Common myeloid progenitor, CD34-positive (primary cell): Measurements from ENCODE around the gene DPF3.

Source experiments
- CTCF ChIA-PET: fragments of 350-600 bp; sonication (Branson Sonifier 250); formaldehyde crosslinking; loops from one replicate; lab custom pipeline; 2021; ENCODE audit warnings: antibody characterized with exemption; lab: Charles Lee
- POLR2A ChIA-PET: fragments of 350-600 bp; sonication (Branson Sonifier 250); formaldehyde crosslinking; loops from one replicate; lab custom pipeline; 2021; ENCODE audit warnings: antibody characterized with exemption; lab: Charles Lee
- DNase-seq, 3 donors: peaks; one replicate each; pipeline versions ENCODE4 v3.0.0 to v3.0.0-alpha.2; 2013
- H3K27ac ChIP-seq, 2 experiments: 1 replicate in 1 of 2; 2 replicates in 1 of 2; pipeline ENCODE4 v1.7.0; 2013; ENCODE audit warnings: inconsistent platforms in 2 of 2, low read length in 2 of 2, mild to moderate bottlenecking in 2 of 2, low read depth in 1 of 2, moderate library complexity in 1 of 2; ENCODE audit not compliant: severe bottlenecking in 2 of 2, insufficient read depth in 1 of 2, poor library complexity in 1 of 2
- H3K27me3 ChIP-seq, 5 experiments: replicated peaks in 2 of 5; 1 replicate in 3 of 5; 2 replicates in 2 of 5; pipeline versions ENCODE4 v1.6.1 to v1.7.0; 2013; ENCODE audit warnings: low read length in 4 of 5, mild to moderate bottlenecking in 2 of 5, moderate library complexity in 2 of 5, inconsistent platforms in 1 of 5; ENCODE audit not compliant: insufficient read depth in 5 of 5, control insufficient read depth in 4 of 5
- H3K36me3 ChIP-seq, 4 experiments: 1 replicate in 2 of 4; 2 replicates in 2 of 4; pipeline versions ENCODE4 v1.6.1 to v1.7.0; 2013; ENCODE audit warnings: low read length in 3 of 4, control low read depth in 1 of 4, mild to moderate bottlenecking in 1 of 4; ENCODE audit not compliant: control insufficient read depth in 4 of 4, insufficient read depth in 4 of 4
- H3K4me1 ChIP-seq, 4 experiments: 1 replicate in 3 of 4; 2 replicates in 1 of 4; pipeline versions ENCODE4 v1.6.1 to v1.7.1; 2013; ENCODE audit warnings: low read length in 3 of 4, mild to moderate bottlenecking in 3 of 4, control low read depth in 1 of 4, inconsistent platforms in 1 of 4, moderate library complexity in 1 of 4; ENCODE audit not compliant: control insufficient read depth in 4 of 4, insufficient read depth in 4 of 4; ENCODE audit errors: control extremely low read depth in 1 of 4
- H3K4me3 ChIP-seq, 7 experiments: 1 replicate in 4 of 7; 2 replicates in 3 of 7; pipeline versions ENCODE4 v1.5.1 to v1.7.0; 2013; ENCODE audit warnings: mild to moderate bottlenecking in 7 of 7, low read length in 6 of 7, moderate library complexity in 6 of 7, inconsistent platforms in 2 of 7, low read depth in 2 of 7, control low read depth in 1 of 7; ENCODE audit not compliant: insufficient read depth in 4 of 7, control insufficient read depth in 1 of 7; ENCODE audit errors: extremely low read depth in 1 of 7
- H3K9me3 ChIP-seq, 5 experiments: 1 replicate in 4 of 5; 2 replicates in 1 of 5; pipeline versions ENCODE4 v1.6.1 to v1.7.1; 2013; ENCODE audit warnings: low read length in 4 of 5, mild to moderate bottlenecking in 2 of 5, inconsistent platforms in 1 of 5, low read depth in 1 of 5, moderate library complexity in 1 of 5; ENCODE audit not compliant: control insufficient read depth in 4 of 5, insufficient read depth in 2 of 5; ENCODE audit errors: control extremely low read depth in 1 of 5
- WGBS: methylation state at CpG from one replicate; pipeline ENCODE4 v1.1.5; 2013; ENCODE audit not compliant: insufficient coverage; 5-methylcytosine and 5-hydroxymethylcytosine counted together

Gene DPF3

GRCh38 chr14:72683787-72684186 is 210.1 kb downstream of the DPF3 start:
- Histone ChIP-seq H3K27me3 (peaks cover 0 to 27% (median 7%) of the 10 kb centered on the region in 5 experiments), H3K27ac (no peak overlapping the region), H3K9me3 (no peaks in the 10 kb centered on the region), H3K4me1 (no peaks in the 10 kb centered on the region), H3K36me3 (no peaks in the 10 kb centered on the region), H3K4me3 (no peak overlapping the region)
- POLR2A ChIA-PET: no interaction called here
- DNase-seq: no peak
- CTCF ChIA-PET: interaction anchor here (0.8 kb wide), 1 partner anchor 12 kb away, joined by 3 read pairs; no protein-coding TSS in a partner anchor
- 86% methylated on average over 2 of the region's 4 CpGs for WGBS

GRCh38 chr14:72682188-72682587 is 211.7 kb downstream of the DPF3 start:
- POLR2A ChIA-PET: no interaction called here
- WGBS: 97% methylated on average over 5 of the region's 5 CpGs

GRCh38 chr14:72680853-72681640 is 212.9 kb downstream of the DPF3 start:
- no peaks in the 10 kb centered on the region for H3K4me1 ChIP-seq
- CTCF ChIA-PET: no interaction called here
- H3K27ac ChIP-seq: no peak overlapping the region
- H3K36me3 ChIP-seq: no peaks in the 10 kb centered on the region
- H3K9me3 ChIP-seq: peaks cover 0 to 4% (median 0%) of the 10 kb centered on the region in 5 experiments
- no peak overlapping the region for H3K4me3 ChIP-seq
- POLR2A ChIA-PET: no interaction called here
- no peak for DNase-seq
- peaks cover 0 to 24% (median 5%) of the 10 kb centered on the region in 5 experiments for H3K27me3 ChIP-seq
- 100% methylated on average over 5 of the region's 7 CpGs for WGBS

More at GRCh38 chr14:72682188-72682587, 211.7 kb downstream of the DPF3 start:
- DNase-seq: no peak
- no peaks in the 10 kb centered on the region for H3K9me3 ChIP-seq
- no peaks in the 10 kb centered on the region for H3K36me3 ChIP-seq
- CTCF ChIA-PET: interaction anchor here (0.6 kb wide), 1 partner anchor 300 kb away, joined by 3 read pairs; no protein-coding TSS in a partner anchor
- peaks cover 0 to 31% (median 5%) of the 10 kb centered on the region in 5 experiments for H3K27me3 ChIP-seq
- no peaks in the 10 kb centered on the region for H3K4me1 ChIP-seq
- H3K4me3 ChIP-seq: no peak overlapping the region
- no peak overlapping the region for H3K27ac ChIP-seq

GRCh38 chr14:72679536-72680151 is 214.3 kb downstream of the DPF3 start:
- POLR2A ChIA-PET: no interaction called here
- Histone ChIP-seq H3K36me3 (no peaks in the 10 kb centered on the region), H3K4me3 (no peak overlapping the region), H3K4me1 (no peaks in the 10 kb centered on the region), H3K27me3 (peaks cover 0 to 21% (median 5%) of the 10 kb centered on the region in 5 experiments), H3K9me3 (peaks cover 0 to 4% (median 0%) of the 10 kb centered on the region in 5 experiments), H3K27ac (no peak overlapping the region)
- no peak for DNase-seq
- 93% methylated on average over 16 of the region's 27 CpGs for WGBS
- CTCF ChIA-PET: no interaction called here

GRCh38 chr14:72679141-72679535 is 214.8 kb downstream of the DPF3 start:
- no peak overlapping the region for H3K27ac ChIP-seq
- 96% methylated on average over 13 of the region's 14 CpGs for WGBS
- H3K27me3 ChIP-seq: peaks cover 0 to 22% (median 4%) of the 10 kb centered on the region in 5 experiments
- H3K9me3 ChIP-seq: peaks cover 0 to 4% (median 0%) of the 10 kb centered on the region in 5 experiments
- DNase-seq: no peak
- no peaks in the 10 kb centered on the region for H3K4me1 ChIP-seq
- CTCF ChIA-PET: interaction anchor here (1.0 to 1.5 kb wide), 3 partner anchors 10 to 160 kb away, joined by 3 read pairs; no protein-coding TSS in a partner anchor
- POLR2A ChIA-PET: no interaction called here
- H3K4me3 ChIP-seq: no peak overlapping the region
- no peaks in the 10 kb centered on the region for H3K36me3 ChIP-seq

- CTCF ChIA-PET: interaction anchor here (0.6 to 1.5 kb wide), 4 partner anchors 11 to 159 kb away, joined by 3 read pairs; no protein-coding TSS in a partner anchor
- no peak overlapping the region for H3K27ac ChIP-seq
- WGBS: 94% methylated on average over 3 of the region's 5 CpGs
- peaks cover 0 to 4% (median 0%) of the 10 kb centered on the region in 5 experiments for H3K9me3 ChIP-seq
- no peak overlapping the region for H3K4me3 ChIP-seq
- no peak for DNase-seq
- H3K4me1 ChIP-seq: no peaks in the 10 kb centered on the region
- no peaks in the 10 kb centered on the region for H3K36me3 ChIP-seq
- peaks cover 0 to 24% (median 10%) of the 10 kb centered on the region in 5 experiments for H3K27me3 ChIP-seq
- POLR2A ChIA-PET: no interaction called here
Observed at GRCh38 chr14:72678356-72678755, 215.5 kb downstream of the DPF3 start.
